GM18498 (cell line): ENCODE measurements around the gene TMEM88.

Source experiments
- ATAC-seq: cut with Tn5 transposase; IDR thresholded peaks from one replicate; pipeline ENCODE4 v1.9.1; 2021; ENCODE audit warnings: mild to moderate bottlenecking, moderate library complexity; ENCODE audit not compliant: unreplicated experiment

TMEM88 gene

DNA sequence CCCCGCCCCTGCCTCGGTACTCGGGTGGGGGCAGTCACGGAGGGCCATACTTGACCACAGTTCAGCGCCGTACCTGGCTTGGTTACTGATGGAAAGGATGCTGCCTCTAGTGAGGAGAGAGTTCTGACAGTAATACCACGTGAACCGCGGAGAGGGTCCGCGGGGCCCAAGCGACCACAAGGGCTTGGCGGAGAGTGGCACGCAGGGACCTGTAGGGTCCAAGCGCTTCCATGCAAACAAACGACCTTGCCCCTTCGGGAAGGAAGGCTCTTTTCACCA is 11.7 kb upstream of the TMEM88 start:
- ATAC-seq: no peak

DNA sequence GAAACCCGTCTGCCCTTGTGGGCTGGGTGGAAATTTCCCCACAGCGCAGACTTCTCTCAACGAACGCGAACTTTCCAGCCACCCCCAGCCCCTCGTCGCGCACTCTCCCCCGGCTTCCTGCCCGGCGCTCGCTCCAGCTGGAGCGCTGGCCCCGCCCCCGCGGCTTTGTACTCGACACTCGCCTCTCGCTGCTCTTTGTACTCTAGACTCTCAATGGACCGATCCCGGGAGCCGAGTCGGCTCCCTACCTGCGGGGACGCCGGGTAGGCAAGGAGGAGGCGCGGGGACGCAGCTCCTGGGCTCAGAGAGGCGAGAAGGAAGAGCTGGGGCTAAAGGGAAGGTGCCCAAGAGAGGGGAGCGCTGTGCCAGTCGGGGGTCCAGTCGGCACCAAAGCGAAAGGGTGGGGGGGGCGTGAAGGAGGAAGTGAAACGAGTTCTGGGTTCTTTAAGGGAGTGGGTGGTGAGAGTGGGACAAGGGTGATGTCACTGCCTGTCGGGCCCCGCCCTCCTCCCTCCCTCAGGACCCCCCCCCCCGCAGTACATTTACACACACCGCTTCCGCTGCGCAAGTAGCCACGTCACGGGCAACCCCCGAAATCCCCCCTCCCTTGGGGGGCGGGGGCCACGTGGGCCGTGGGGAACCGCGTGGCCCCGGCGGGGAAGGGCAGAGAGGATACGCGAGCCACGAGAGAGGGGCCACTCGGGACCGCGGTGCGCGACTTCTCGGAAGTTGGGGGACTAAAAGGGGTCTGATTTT is 11.2 kb upstream of the TMEM88 start:
- peak; percentile 28 for ATAC-seq

DNA sequence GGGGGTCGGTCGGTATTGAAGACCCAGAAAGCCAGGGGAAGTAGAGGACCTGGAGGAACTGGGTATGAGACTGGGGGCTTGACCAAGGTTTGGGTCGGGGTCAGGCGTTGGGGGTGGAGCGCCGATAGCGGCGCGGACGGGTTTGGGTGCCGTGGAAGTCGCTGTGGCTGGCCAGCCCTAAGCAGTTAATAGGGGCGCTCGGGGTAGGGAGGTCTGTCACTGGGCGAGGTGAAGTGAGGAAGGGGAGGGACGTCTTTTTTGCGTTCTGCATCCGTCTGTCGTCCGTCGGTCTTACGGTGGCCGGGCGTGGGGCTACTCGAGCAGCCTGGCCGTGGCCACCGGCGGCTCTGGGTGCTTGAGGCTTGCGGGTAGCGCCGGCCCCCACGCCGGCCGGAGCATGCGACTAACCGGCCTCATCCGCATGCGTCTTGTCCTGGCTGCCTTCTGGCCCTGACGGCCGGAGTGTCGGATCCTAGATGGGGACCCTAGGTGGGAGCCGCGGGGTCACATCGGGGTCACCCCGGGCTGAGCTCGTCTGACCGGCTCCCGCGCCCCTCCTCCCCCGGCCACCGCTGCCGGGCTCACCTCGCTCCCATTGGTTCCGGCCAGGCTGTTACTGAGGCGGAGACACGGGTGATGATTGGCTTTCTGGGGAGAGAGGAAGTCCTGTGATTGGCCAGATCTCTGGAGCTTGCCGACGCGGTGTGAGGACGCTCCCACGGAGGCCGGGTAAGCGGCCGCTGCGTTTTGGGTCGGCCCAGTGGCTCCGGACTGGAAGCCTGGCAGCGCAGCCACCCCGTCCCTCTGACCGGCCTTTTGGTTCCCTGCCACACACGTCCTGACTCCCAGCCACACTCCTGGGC is 10.3 kb upstream of the TMEM88 start:
- peak; percentile 52 for ATAC-seq

DNA sequence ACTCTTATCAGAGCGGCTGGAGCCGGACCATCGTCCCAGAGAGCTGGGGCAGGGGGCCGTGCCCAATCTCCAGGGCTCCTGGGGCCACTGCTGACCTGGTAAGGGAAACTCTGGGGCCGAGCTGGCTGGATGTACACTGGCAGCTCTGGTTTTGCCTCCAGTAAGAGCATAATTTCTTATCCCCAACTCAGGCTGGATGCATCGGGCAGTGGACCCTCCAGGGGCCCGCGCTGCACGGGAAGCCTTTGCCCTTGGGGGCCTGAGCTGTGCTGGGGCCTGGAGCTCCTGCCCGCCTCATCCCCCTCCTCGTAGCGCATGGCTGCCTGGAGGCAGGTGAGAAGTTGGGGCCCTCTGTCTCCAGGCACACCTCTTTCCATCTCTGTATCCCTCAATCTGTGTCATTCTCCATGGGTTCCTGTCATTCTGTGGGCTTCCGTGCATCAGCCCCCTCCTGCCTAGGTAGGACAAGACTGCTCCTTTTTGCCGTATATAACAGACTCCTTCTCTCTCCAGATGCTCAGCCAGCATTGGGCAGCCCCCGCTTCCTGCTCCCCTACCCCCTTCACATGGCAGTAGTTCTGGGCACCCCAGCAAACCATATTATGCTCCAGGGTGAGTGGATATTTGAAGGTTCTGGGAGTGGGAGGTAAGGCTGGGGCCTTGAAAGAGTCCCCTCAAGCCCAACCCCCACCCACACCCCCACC is 9.4 kb upstream of the TMEM88 start:
- no peak for ATAC-seq

DNA sequence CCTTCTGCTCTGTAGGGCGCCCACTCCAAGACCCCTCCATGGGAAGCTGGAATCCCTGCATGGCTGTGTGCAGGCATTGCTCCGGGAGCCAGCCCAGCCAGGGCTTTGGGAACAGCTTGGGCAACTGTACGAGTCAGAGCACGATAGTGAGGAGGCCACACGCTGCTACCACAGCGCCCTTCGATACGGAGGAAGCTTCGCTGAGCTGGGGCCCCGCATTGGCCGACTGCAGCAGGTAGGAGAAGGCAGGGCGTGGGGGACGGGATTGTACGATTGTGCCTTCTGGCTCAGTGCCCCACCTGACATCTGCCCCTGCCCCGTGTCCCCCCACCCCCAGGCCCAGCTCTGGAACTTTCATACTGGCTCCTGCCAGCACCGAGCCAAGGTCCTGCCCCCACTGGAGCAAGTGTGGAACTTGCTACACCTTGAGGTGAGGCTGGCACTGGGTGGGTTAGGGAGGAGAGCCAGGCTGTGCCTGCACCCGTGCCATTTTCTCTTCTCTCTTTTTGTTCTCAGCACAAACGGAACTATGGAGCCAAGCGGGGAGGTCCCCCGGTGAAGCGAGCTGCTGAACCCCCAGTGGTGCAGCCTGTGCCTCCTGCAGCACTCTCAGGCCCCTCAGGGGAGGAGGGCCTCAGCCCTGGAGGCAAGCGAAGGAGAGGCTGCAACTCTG is 8.7 kb upstream of the TMEM88 start:
- no peak for ATAC-seq

DNA sequence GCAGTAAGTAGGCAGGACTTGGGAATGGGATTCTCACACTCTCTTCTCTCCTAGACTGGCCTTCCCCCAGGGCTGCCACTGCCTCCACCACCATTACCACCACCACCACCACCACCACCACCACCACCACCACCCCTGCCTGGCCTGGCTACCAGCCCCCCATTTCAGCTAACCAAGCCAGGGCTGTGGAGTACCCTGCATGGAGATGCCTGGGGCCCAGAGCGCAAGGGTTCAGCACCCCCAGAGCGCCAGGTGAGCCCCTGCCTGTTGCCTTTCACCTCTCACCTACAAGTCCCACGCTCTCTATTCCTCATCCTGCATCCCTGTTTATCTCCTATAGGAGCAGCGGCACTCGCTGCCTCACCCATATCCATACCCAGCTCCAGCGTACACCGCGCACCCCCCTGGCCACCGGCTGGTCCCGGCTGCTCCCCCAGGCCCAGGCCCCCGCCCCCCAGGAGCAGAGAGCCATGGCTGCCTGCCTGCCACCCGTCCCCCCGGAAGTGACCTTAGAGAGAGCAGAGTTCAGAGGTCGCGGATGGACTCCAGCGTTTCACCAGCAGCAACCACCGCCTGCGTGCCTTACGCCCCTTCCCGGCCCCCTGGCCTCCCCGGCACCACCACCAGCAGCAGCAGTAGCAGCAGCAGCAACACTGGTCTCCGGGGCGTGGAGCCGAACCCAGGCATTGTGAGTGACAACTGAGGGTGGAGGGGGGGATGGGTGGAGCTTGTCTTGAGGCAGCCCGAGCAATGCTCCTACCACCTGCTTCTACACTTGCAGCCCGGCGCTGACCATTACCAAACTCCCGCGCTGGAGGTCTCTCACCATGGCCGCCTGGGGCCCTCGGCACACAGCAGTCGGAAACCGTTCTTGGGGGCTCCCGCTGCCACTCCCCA is 7.9 kb upstream of the TMEM88 start:
- no peak for ATAC-seq

DNA sequence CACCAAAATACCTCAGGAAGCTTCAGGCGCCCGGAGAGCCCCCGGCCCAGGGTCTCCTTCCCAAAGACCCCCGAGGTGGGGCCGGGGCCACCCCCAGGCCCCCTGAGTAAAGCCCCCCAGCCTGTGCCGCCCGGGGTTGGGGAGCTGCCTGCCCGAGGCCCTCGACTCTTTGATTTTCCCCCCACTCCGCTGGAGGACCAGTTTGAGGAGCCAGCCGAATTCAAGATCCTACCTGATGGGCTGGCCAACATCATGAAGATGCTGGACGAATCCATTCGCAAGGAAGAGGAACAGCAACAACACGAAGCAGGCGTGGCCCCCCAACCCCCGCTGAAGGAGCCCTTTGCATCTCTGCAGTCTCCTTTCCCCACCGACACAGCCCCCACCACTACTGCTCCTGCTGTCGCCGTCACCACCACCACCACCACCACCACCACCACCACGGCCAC is 6.7 kb upstream of the TMEM88 start:
- ATAC-seq: no peak

DNA sequence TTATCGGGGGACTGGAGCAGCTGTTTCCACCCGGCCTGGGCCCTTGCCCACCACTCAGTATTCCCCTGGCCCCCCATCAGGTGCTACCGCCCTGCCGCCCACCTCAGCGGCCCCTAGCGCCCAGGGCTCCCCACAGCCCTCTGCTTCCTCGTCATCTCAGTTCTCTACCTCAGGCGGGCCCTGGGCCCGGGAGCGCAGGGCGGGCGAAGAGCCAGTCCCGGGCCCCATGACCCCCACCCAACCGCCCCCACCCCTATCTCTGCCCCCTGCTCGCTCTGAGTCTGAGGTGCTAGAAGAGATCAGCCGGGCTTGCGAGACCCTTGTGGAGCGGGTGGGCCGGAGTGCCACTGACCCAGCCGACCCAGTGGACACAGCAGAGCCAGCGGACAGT is 6.1 kb upstream of the TMEM88 start:
- no peak for ATAC-seq

DNA sequence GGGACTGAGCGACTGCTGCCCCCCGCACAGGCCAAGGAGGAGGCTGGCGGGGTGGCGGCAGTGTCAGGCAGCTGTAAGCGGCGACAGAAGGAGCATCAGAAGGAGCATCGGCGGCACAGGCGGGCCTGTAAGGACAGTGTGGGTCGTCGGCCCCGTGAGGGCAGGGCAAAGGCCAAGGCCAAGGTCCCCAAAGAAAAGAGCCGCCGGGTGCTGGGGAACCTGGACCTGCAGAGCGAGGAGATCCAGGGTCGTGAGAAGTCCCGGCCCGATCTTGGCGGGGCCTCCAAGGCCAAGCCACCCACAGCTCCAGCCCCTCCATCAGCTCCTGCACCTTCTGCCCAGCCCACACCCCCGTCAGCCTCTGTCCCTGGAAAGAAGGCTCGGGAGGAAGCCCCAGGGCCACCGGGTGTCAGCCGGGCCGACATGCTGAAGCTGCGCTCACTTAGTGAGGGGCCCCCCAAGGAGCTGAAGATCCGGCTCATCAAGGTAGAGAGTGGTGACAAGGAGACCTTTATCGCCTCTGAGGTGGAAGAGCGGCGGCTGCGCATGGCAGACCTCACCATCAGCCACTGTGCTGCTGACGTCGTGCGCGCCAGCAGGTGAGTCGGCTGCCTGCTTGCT is 5.6 kb upstream of the TMEM88 start:
- ATAC-seq: no peak

DNA sequence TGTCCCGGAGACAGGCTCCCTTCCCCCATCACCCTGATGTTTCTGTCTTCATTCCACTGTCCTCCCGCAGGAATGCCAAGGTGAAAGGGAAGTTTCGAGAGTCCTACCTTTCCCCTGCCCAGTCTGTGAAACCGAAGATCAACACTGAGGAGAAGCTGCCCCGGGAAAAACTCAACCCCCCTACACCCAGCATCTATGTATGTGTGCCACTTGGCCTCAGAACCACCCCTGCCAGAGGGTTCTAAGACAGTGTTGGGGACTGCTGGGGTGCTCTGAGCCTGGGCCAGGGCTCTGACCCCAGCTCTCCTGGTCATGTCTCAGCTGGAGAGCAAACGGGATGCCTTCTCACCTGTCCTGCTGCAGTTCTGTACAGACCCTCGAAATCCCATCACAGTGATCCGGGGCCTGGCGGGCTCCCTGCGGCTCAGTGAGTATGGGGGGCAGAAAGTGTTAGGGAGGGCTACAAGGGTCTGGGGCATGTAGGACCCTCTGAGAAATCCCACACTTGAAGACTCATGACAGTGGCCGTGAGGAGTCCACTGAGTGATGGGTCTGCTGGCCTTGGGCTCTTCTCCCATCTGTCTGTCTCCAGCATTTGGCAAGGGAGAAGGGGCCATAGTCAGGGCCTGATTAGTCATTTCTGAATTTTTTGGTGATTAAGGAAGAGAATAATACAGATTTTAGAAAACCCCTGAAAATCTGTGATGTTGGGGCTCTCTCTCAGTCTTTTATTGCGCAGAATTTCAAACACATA is 4.9 kb upstream of the TMEM88 start:
- no peak for ATAC-seq

DNA sequence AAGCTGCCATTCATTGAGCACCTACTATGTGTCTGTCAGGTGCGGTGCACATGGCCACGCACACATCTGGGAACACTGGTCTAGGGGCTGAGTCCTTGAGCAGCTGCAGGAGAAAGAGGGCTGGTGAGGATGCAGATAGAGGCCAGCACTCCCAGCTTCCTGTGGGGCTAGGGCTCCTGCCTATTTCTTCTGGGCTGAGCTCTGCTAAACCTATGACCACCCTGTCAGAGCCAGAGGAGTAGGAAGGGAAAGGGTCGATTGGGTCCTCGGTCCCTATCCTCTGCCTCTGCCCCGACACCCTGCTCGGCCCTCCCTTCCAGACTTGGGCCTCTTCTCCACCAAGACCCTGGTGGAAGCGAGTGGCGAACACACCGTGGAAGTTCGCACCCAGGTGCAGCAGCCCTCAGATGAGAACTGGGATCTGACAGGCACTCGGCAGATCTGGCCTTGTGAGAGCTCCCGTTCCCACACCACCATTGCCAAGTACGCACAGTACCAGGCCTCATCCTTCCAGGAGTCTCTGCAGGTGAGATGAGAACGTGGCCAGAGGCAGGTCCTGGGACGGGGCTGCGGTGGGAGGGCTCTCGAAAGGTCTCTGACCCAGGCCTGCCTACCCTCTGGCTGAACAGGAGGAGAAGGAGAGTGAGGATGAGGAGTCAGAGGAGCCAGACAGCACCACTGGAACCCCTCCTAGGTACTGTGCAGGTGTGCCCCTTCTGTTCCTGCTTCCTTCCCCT is 4.0 kb upstream of the TMEM88 start:
- ATAC-seq: peak; percentile 2

DNA sequence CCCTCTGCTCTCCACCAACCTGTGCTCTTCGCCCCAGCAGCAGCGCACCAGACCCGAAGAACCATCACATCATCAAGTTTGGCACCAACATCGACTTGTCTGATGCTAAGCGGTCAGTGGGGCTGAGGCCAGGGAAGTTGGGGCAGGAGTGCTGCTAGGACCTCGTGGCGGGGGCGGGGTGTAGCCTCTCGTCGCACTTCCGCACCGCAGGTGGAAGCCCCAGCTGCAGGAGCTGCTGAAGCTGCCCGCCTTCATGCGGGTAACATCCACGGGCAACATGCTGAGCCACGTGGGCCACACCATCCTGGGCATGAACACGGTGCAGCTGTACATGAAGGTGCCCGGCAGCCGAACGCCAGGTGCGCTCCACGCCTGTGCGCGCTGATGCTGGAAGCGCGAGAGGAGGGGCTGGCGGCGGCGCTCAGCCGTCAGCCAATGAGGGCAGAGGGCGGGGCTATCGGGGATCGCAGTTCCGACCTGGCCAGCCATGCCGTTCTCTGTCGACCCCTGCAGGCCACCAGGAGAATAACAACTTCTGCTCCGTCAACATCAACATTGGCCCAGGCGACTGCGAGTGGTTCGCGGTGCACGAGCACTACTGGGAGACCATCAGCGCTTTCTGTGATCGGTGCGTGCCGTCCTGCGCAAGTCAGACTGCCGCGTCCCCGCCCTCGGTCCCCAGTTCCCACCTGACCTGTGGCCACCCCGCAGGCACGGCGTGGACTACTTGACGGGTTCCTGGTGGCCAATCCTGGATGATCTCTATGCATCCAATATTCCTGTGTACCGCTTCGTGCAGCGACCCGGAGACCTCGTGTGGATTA is 3.2 kb upstream of the TMEM88 start:
- peak; percentile 74 for ATAC-seq

DNA sequence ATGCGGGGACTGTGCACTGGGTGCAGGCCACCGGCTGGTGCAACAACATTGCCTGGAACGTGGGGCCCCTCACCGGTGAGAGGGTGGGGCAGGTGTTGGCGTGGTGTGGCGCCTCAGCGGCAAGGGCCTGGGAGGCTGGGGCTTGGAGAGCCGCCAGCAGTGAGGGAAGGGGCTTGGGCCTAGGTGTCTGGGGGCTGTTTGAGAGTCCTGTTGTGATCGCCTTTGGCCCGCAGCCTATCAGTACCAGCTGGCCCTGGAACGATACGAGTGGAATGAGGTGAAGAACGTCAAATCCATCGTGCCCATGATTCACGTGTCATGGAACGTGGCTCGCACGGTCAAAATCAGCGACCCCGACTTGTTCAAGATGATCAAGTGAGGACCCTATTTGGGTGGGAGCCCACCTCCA is 2.6 kb upstream of the TMEM88 start:
- no peak for ATAC-seq

DNA sequence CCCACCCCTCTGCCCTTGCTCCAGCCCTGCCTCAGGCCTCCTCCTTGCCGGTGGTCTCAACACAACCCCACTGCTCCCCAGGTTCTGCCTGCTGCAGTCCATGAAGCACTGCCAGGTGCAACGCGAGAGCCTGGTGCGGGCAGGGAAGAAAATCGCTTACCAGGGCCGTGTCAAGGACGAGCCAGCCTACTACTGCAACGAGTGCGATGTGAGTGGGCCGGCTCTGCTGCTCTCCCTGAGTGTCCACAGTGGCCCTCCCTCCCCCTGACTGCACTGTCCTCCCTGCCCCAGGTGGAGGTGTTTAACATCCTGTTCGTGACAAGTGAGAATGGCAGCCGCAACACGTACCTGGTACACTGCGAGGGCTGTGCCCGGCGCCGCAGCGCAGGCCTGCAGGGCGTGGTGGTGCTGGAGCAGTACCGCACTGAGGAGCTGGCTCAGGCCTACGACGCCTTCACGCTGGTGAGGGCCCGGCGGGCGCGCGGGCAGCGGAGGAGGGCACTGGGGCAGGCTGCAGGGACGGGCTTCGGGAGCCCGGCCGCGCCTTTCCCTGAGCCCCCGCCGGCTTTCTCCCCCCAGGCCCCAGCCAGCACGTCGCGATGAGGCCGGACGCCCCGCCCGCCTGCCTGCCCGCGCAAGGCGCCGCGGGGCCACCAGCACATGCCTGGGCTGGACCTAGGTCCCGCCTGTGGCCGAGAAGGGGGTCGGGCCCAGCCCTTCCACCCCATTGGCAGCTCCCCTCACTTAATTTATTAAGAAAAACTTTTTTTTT is 1.8 kb upstream of the TMEM88 start:
- ATAC-seq: no peak

DNA sequence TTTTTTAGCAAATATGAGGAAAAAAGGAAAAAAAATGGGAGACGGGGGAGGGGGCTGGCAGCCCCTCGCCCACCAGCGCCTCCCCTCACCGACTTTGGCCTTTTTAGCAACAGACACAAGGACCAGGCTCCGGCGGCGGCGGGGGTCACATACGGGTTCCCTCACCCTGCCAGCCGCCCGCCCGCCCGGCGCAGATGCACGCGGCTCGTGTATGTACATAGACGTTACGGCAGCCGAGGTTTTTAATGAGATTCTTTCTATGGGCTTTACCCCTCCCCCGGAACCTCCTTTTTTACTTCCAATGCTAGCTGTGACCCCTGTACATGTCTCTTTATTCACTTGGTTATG is 1.2 kb upstream of the TMEM88 start:
- ATAC-seq: no peak

DNA sequence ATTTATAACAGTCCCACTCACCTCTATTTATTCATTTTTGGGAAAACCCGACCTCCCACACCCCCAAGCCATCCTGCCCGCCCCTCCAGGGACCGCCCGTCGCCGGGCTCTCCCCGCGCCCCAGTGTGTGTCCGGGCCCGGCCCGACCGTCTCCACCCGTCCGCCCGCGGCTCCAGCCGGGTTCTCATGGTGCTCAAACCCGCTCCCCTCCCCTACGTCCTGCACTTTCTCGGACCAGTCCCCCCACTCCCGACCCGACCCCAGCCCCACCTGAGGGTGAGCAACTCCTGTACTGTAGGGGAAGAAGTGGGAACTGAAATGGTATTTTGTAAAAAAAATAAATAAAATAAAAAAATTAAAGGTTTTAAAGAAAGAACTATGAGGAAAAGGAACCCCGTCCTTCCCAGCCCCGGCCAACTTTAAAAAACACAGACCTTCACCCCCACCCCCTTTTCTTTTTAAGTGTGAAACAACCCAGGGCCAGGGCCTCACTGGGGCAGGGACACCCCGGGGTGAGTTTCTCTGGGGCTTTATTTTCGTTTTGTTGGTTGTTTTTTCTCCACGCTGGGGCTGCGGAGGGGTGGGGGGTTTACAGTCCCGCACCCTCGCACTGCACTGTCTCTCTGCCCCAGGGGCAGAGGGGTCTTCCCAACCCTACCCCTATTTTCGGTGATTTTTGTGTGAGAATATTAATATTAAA is 638 bp upstream of the TMEM88 start:
- no peak for ATAC-seq
